ENCODE data around the gene NLN.

DNA sequence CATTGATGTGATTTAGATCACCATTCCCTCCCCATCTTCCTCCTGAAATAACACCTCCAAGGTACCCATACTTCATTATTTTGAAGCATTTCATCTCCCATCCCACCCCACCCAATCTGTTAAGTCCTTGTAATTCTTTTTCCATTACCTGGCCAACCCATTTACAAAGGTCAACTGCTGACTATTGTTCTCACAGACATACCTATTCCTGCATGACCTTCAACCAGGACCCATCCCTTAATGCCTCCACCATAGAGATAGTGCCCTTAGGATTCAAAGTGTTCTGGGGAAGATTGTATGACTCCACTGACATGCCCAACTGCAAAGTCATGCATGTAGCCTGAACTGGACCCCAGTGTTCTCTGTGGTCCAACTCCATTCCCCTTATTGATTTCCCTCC lies 91.2 kb downstream of the NLN start:
- TF ChIP-seq, protein P1, sequence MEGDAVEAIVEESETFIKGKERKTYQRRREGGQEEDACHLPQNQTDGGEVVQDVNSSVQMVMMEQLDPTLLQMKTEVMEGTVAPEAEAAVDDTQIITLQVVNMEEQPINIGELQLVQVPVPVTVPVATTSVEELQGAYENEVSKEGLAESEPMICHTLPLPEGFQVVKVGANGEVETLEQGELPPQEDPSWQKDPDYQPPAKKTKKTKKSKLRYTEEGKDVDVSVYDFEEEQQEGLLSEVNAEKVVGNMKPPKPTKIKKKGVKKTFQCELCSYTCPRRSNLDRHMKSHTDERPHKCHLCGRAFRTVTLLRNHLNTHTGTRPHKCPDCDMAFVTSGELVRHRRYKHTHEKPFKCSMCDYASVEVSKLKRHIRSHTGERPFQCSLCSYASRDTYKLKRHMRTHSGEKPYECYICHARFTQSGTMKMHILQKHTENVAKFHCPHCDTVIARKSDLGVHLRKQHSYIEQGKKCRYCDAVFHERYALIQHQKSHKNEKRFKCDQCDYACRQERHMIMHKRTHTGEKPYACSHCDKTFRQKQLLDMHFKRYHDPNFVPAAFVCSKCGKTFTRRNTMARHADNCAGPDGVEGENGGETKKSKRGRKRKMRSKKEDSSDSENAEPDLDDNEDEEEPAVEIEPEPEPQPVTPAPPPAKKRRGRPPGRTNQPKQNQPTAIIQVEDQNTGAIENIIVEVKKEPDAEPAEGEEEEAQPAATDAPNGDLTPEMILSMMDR (IDR thresholded peaks at IDR 0.05; ENCODE audit: borderline replicate concordance, extremely low read depth, low read length, poor library complexity, severe bottlenecking): no peak
- no peak for TF ChIP-seq EZH2 (IDR thresholded peaks at IDR 0.05; ENCODE audit: borderline replicate concordance, low read depth, low read length, severe bottlenecking)

All from DND-41 (cell line).